Subcutaneous abdominal adipose tissue (tissue), 5 donors: ENCODE results near the gene MCTP1.

Experiments
- H3K27ac ChIP-seq: one replicate; pipeline ENCODE4 v1.7.0; 2013; ENCODE audit warnings: low read depth, mild to moderate bottlenecking, inconsistent platforms, low read length, moderate library complexity
- H3K27me3 ChIP-seq, 5 donors: one replicate each; pipeline ENCODE4 v1.7.0; 2013; ENCODE audit warnings: low read length in 5 of 5, inconsistent platforms in 1 of 5; ENCODE audit not compliant: control insufficient read depth in 5 of 5, insufficient read depth in 4 of 5
- H3K36me3 ChIP-seq, 5 donors: one replicate each; pipeline ENCODE4 v1.7.0; 2013; ENCODE audit warnings: low read length in 5 of 5; ENCODE audit not compliant: control insufficient read depth in 5 of 5, insufficient read depth in 5 of 5
- H3K4me1 ChIP-seq, 5 donors: one replicate each; pipeline ENCODE4 v1.7.0; 2013; ENCODE audit warnings: low read length in 5 of 5, mild to moderate bottlenecking in 3 of 5, moderate library complexity in 1 of 5; ENCODE audit not compliant: control insufficient read depth in 5 of 5, insufficient read depth in 5 of 5
- H3K4me3 ChIP-seq, 5 donors: one replicate each; pipeline ENCODE4 v1.7.0; 2013; ENCODE audit warnings: low read length in 5 of 5, low read depth in 1 of 5
- H3K9ac ChIP-seq, 5 donors: one replicate each; pipeline ENCODE4 v1.7.0; 2013; ENCODE audit warnings: low read length in 5 of 5, mild to moderate bottlenecking in 4 of 5, moderate library complexity in 3 of 5
- H3K9me3 ChIP-seq, 5 donors: one replicate each; pipeline ENCODE4 v1.7.0; 2013; ENCODE audit warnings: low read length in 5 of 5; ENCODE audit not compliant: control insufficient read depth in 5 of 5
- donor health status: healthy.
- donor health status: healthy.
- donor health status: healthy.
- donor health status: healthy.
- donor health status: healthy.

The MCTP1 gene

GRCh38 chr5:94788527-94788926 lies 496.4 kb downstream of the MCTP1 start:
- H3K4me3 ChIP-seq, result no peak overlapping the region
- H3K27me3 ChIP-seq, result no peaks in the 10 kb centered on the region
- no peak overlapping the region for H3K27ac ChIP-seq
- no peak overlapping the region for H3K9ac ChIP-seq
- no peaks in the 10 kb centered on the region for H3K9me3 ChIP-seq
- H3K4me1 ChIP-seq, result no peaks in the 10 kb centered on the region
- H3K36me3 ChIP-seq, result peaks cover 0 to 4% (median 0%) of the 10 kb centered on the region in 5 donors

- Histone ChIP-seq H3K9ac (no peak overlapping the region), H3K9me3 (no peaks in the 10 kb centered on the region), H3K4me3 (no peak overlapping the region), H3K27ac (no peak overlapping the region), H3K36me3 (no peaks in the 10 kb centered on the region), H3K27me3 (no peaks in the 10 kb centered on the region), H3K4me1 (no peaks in the 10 kb centered on the region)
These were observed 500.1 kb downstream of the MCTP1 start for GRCh38 chr5:94784536-94785505.

GRCh38 chr5:94782383-94782782 lies 502.5 kb downstream of the MCTP1 start:
- Histone ChIP-seq H3K27ac (no peak overlapping the region), H3K36me3 (peaks cover 0 to 6% (median 0%) of the 10 kb centered on the region in 5 donors), H3K9me3 (no peaks in the 10 kb centered on the region), H3K4me3 (no peak overlapping the region), H3K27me3 (no peaks in the 10 kb centered on the region), H3K4me1 (no peaks in the 10 kb centered on the region), H3K9ac (no peak overlapping the region)

- H3K27me3 ChIP-seq, result no peaks in the 10 kb centered on the region
- no peaks in the 10 kb centered on the region for H3K9me3 ChIP-seq
- no peak overlapping the region for H3K9ac ChIP-seq
- no peak overlapping the region for H3K27ac ChIP-seq
- no peaks in the 10 kb centered on the region for H3K4me1 ChIP-seq
- peaks cover 0 to 8% (median 0%) of the 10 kb centered on the region in 5 donors for H3K36me3 ChIP-seq
- H3K4me3 ChIP-seq, result no peak overlapping the region
These were observed 505.2 kb downstream of the MCTP1 start for GRCh38 chr5:94779684-94780083.

GRCh38 chr5:94778732-94779131 lies 506.2 kb downstream of the MCTP1 start:
- no peak overlapping the region for H3K27ac ChIP-seq
- H3K9ac ChIP-seq, result no peak overlapping the region
- H3K36me3 ChIP-seq, result peaks cover 0 to 8% (median 0%) of the 10 kb centered on the region in 5 donors
- no peak overlapping the region for H3K4me3 ChIP-seq
- H3K27me3 ChIP-seq, result no peaks in the 10 kb centered on the region
- no peaks in the 10 kb centered on the region for H3K9me3 ChIP-seq
- H3K4me1 ChIP-seq, result no peaks in the 10 kb centered on the region

GRCh38 chr5:94778299-94778698 lies 506.6 kb downstream of the MCTP1 start:
- H3K27ac ChIP-seq, result no peak overlapping the region
- H3K4me3 ChIP-seq, result no peak overlapping the region
- H3K9ac ChIP-seq, result no peak overlapping the region

GRCh38 chr5:94777056-94777880 lies 507.6 kb downstream of the MCTP1 start:
- Histone ChIP-seq H3K9ac (no peak overlapping the region), H3K27ac (no peak overlapping the region), H3K4me1 (no peaks in the 10 kb centered on the region), H3K4me3 (no peak overlapping the region), H3K27me3 (no peaks in the 10 kb centered on the region), H3K36me3 (peaks cover 0 to 10% (median 0%) of the 10 kb centered on the region in 5 donors), H3K9me3 (no peaks in the 10 kb centered on the region)

More at GRCh38 chr5:94778299-94778698, 506.6 kb downstream of the MCTP1 start:
- Histone ChIP-seq H3K27me3 (no peaks in the 10 kb centered on the region), H3K36me3 (peaks cover 0 to 8% (median 0%) of the 10 kb centered on the region in 5 donors), H3K4me1 (no peaks in the 10 kb centered on the region), H3K9me3 (no peaks in the 10 kb centered on the region)

GRCh38 chr5:94776167-94776566 lies 508.7 kb downstream of the MCTP1 start:
- Histone ChIP-seq H3K9ac (no peak overlapping the region), H3K9me3 (no peaks in the 10 kb centered on the region), H3K4me1 (no peaks in the 10 kb centered on the region), H3K36me3 (peaks cover 0 to 12% (median 3%) of the 10 kb centered on the region in 5 donors), H3K27ac (no peak overlapping the region), H3K27me3 (no peaks in the 10 kb centered on the region), H3K4me3 (no peak overlapping the region)

- Histone ChIP-seq H3K27me3 (no peaks in the 10 kb centered on the region), H3K36me3 (peaks cover 0 to 12% (median 3%) of the 10 kb centered on the region in 5 donors), H3K4me3 (no peak overlapping the region), H3K9ac (no peak overlapping the region), H3K27ac (no peak overlapping the region), H3K9me3 (no peaks in the 10 kb centered on the region), H3K4me1 (no peaks in the 10 kb centered on the region)
These were observed 509.8 kb downstream of the MCTP1 start for GRCh38 chr5:94775088-94775487.

GRCh38 chr5:94771742-94772141 lies 513.2 kb downstream of the MCTP1 start:
- Histone ChIP-seq H3K4me3 (no peak overlapping the region), H3K9ac (no peak overlapping the region), H3K27ac (no peak overlapping the region), H3K27me3 (no peaks in the 10 kb centered on the region), H3K4me1 (no peaks in the 10 kb centered on the region), H3K9me3 (no peaks in the 10 kb centered on the region), H3K36me3 (peaks cover 0 to 6% (median 0%) of the 10 kb centered on the region in 5 donors)
